HG02885 (cell line): ENCODE measurements around the gene PLEKHA6.

ENCODE experiments used
- ATAC-seq: cut with Tn5 transposase; IDR thresholded peaks from one replicate; pipeline ENCODE4 v1.9.1; 2021; ENCODE audit warnings: mild to moderate bottlenecking; ENCODE audit not compliant: unreplicated experiment, poor library complexity

Gene PLEKHA6

DNA sequence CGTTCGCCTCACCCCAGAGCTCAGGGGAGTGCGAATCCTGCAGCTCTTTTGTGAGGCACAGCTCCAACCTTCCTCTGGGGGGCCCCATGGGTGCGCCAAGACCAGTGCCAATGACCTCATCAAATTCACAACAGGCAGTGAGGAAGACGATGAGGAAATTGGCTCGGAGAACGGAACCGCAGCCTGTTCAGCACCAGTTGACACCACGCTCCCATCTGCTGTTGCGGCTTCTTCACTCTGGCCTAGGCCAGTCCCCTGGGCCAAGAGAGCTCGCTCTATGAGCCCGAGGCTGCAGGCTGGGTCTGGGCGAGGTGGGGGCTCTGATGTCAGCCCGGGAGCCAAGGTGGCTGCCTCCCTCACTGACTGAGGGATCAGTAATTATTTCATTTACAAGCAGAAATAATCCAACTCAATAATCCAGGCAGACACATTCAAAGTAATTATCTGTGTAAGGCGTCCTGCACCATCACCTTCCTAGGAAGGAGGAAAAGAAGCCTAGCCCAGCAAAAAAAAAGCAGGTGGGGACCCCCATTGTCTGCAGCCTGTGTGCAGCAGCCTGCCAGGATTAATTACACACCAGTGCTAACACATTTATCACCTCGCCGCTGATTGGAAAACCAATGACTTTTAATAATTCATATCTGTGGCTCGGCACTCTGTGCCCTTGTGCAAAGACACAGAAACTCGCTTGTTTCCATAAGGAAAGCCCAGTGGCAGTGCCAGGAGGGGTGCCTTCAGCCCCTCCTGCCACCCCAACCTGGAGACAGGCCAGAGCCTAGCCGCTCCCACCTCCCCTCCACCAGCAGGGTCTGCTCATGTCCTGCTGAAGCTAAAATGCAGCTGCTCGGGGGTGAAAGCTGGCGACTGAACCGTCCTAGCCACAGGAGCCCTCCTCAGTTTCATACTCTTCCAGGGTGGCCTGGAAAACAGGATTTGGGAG is 1.9 kb downstream of the PLEKHA6 start:
- no peak for ATAC-seq

- ATAC-seq, result no peak
These were observed 2.7 kb downstream of the PLEKHA6 start for GRCh38 chr1:204356997-204357396.

- ATAC-seq, result no peak
These were observed 3.8 kb downstream of the PLEKHA6 start for GRCh38 chr1:204355913-204356312.

DNA sequence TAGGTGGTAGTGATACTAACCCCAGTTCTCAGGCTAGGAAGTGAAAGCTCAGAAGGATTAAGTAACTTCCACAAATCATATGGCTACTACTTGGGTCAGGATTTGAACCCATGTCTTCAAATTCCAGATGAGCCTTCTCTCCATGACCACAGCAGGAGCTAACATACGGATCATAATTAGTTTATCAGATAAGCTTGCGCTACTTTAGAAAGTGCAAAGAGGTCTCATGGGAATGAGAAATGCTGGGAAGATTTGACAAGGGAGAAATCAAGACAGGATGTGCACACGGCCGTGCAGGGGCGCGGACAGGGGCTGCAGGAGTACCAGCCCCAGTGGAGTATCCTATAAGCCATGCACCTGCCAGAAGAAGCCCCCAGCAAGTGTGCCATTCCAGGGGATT is 5.2 kb downstream of the PLEKHA6 start:
- no peak for ATAC-seq

DNA sequence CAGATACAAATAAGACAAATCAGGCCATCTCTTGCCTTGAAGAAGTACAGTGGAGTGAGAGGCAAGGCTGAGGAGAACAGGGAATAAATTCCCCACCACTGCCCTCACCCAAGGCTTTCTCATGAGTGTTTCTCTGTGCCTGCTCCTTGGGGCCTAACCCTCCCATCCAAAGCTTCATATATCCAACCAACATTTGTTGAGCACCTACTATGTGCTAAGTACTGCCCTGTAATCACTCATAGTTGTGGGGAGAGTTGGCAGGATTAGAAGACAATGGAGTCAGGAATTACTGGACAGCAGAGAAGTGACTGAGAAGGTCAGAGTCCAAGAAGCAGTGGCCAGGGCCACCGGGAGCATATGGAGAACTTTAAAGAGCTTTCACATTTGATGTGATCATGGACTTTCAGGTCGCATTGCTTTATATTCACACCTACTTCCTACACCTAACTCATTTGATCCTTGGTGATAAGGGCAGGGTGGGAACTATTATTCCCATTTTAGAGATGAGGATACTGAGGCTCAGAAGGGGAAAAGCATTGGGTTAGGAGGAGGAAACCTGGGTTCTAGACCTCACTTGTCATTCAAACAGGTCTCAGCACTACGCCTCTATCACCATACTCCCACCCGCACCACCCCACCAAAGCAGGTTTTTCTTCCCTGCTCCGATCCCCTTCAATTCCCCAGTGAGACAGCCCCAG is 6.4 kb downstream of the PLEKHA6 start:
- no peak for ATAC-seq

DNA sequence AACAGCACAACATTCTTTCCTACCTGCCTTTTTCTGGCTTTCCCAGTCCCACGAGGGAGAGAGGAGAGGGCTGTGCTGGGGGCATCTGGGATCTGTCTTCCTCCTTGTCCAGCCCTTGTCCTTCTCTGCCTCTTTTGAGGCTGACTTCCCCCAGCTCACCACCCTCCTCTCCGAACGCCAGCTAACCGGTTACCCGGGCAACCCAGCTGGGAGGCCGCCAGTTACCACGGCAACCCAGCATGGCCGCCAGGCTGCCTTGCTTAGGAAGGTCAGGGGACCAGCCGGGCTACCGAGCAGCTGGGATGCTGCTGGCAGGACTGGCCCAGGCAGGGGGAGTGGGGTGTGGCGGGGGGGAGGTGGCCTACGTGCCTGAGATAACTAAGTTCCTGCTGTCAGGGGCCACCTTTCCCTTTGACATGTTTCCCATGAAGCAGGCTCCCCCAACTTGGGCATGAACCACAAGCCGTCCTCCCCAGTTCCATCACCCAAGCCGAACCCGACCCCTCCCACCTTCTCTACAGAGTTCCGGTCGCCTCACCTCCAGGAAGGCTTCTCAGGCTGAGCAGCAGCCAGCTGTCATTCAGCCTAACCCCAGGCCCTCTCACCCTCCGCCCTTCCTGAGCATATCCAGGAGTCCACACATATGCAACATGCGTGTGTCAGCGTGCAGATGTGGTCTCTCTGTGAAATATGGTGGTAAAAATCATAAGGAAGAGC is 8.7 kb downstream of the PLEKHA6 start:
- ATAC-seq, result no peak

DNA sequence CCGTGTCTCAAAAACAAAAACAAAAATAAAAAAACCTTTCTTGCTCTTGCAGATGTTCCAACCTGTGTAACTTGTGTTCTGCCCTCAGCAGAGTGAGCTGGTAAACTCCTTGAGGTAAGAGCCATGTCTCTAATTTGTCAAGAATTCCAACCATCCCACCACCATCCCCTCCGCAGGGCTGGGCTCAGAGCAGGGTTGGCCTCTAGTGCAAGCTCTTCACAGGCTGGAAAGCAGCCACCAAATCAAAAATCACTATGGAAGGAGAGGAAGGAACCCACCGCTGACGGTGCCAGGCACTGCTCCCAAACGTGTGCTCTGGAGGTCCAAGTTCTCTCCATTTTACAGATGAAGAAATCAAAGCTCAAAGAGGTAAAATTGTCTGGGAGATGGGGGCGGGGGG is 9.4 kb downstream of the PLEKHA6 start:
- ATAC-seq, result no peak

DNA sequence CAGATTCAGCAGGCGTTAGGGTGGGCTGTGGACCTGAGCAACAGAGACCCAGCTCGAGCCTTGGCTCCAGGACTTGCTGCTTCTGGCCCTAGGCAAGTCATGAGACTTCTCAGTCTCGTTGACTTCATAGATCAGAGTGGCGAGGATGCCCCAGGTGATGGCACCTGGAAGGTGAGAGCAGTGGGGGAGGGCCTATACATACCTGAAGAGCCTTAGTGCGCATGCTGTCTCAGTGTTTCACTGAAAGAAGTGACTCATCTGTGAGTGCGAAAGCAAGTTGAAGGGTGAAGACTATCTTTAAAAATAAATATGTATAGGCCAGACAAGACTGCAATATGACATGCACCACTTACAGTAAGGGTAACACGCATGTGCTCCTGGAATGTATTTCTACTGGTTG is 10.1 kb downstream of the PLEKHA6 start:
- no peak for ATAC-seq

GRCh38 chr1:204348722-204349121 is 11.0 kb downstream of the PLEKHA6 start:
- ATAC-seq, result no peak

- no peak for ATAC-seq
These were observed 11.5 kb downstream of the PLEKHA6 start for GRCh38 chr1:204348242-204348641.

DNA sequence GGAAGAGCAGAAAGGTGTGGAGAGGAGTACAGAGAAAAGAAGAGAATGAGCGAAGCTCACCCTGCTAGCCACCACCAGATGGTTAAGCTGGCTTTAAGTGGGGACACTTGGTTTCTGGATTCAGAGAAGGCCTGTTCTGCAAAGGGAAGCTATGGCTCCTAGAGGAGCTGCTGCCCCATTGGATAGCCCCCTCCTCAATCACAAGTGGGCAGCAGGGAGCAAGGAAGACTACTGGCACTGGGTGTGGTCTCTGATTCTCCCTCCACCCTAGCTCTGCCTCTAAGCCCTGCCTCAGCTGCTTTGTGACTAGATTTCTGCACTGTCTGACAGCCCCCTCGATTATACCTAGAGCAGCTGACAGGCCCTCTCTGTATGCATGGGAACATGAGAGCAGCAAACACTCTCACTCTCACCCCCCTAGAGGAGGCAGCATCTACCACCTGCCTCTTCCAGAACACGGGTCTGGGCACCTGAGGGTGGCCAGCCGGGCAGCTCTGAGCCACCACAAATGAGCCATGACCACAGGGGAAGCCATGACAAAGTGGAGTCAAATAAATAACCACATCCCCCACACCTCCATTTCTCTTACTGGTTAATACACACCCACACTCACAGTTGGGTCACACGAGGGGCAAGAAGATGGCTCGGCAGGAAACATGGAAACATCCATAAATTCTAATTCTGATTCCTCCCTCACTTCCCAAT is 13.6 kb downstream of the PLEKHA6 start:
- ATAC-seq, result no peak

DNA sequence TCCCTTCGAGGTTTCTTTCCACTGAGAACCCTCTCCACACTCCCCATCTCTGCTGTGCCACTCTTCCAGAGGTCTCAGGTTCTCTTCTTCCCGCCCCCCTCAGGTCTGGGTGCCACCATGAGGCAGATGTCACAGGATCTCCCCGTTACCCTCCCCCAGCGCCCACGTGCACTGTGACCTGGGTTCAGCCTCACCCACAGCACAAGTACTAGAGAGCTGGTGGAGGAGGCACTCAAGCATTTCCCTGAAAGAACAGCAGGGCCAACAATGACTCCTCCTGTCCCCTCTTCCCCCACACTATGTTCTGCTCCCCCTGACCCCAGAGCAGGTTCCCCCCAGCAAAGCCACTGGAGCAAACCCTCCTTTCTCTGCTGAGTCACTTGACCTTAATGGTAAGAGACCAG is 14.3 kb downstream of the PLEKHA6 start:
- ATAC-seq, result no peak

DNA sequence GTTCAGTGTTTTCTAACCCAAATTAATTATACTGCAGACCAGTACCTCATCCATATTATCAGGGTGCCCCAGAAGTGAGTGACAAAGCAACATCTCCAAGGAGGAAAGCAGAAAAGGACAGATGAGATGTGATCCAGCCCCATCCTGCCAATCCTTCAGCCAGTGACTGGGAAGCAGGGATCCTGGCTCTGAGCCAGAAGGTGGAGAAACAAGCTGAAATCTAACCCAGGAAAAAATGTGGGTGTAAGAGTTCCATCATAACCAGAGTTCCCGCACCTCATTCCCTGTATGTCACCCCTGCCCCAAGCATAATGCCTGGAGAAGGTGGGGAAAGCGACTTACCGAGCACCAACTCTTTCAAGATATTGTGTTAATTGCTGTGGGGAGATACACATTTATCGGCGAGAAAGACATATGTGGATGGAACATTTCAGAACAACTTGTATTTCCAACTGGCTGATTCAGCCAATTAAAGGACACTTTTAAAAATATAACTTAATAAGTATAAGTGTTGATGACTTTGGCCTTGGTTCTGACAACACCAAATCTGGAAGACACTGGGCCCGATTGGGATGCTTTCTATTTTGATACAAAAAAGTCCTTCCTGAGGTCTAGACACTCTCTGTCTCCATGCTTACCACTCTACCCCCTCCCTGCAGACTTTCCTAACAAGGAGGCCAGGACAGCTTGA is 14.9 kb downstream of the PLEKHA6 start:
- no peak for ATAC-seq

- no peak for ATAC-seq
These were observed 15.9 kb downstream of the PLEKHA6 start for GRCh38 chr1:204343802-204344201.

- no peak for ATAC-seq
These were observed 16.5 kb downstream of the PLEKHA6 start for GRCh38 chr1:204343247-204343646.

DNA sequence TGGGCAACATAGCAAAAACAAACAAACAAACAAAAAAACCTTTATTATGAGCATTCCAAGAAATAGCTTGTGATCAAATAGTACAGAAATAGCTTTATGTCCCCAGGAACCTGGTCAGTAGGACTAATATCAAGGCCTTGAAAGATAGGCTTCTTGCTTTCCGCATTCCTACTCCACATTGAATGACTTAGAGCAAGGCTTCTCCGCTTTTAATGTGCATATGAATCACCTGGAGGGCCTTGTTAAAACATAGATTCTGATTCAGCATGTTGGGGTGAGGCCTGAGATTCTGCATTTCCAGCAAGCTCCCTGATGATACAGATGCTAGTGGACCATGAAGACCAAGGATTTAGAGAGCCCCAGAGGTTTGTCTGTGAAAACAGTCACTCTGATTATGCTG is 17.4 kb downstream of the PLEKHA6 start:
- no peak for ATAC-seq

DNA sequence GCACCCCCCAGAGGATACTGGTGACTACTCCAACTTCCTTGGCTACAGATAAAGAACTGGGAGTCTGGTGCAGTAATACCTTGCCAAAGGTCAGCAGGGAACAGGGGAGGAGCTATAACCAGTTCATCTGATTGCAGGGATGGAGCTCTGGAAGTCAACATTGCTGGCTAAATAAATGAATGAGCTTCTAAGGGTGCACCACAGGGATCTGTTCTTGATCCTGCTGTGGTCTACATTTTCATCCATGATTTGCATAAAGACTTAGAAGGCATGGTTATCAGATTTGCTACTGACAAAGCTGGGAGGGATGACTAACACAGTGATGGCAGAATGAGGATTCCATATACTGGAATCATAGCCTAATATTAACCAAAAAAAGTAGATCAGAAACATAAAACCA is 18.3 kb downstream of the PLEKHA6 start:
- ATAC-seq, result no peak

- no peak for ATAC-seq
These were observed 19.4 kb downstream of the PLEKHA6 start for GRCh38 chr1:204340081-204340889.

- ATAC-seq, result no peak
These were observed 20.2 kb downstream of the PLEKHA6 start for GRCh38 chr1:204339541-204339940.
